GM23338 (cell line): ENCODE measurements around the gene HGD. TPM values are rescaled to one million over a fixed set of nuclear protein-coding genes. Genes with fewer than 3 reads are reported as not detected.

Experiments used
- ATAC-seq: fragments of 200-7000 bp; cut with Tn5 transposase; 3 replicates; pipeline ENCODE4 v1.9.1; 2020
- DNase-seq: peaks from one replicate; pipeline ENCODE4 v3.0.0-alpha.2; 2015; ENCODE audit warnings: low spot score
- H2AFZ ChIP-seq: fragments of 200-600 bp; sonication (generic); 2 replicates; pipeline ENCODE4 v1.8.0; 2016; ENCODE audit warnings: antibody characterized with exemption, mild to moderate bottlenecking, moderate library complexity
- H3F3A ChIP-seq: fragments of 200-600 bp; sonication (generic); replicated peaks from 2 replicates; pipeline ENCODE4 v1.8.0; 2017; ENCODE audit warnings: antibody characterized with exemption, mixed run types, low read depth
- H3K27ac ChIP-seq: fragments of 200-600 bp; sonication (generic); 2 replicates; pipeline ENCODE4 v1.6.1; 2016; ENCODE audit warnings: low read depth
- H3K27me3 ChIP-seq: fragments of 200-600 bp; sonication (generic); 2 replicates; pipeline ENCODE4 v1.8.0; 2016; ENCODE audit warnings: mild to moderate bottlenecking, mixed run types, moderate library complexity; ENCODE audit not compliant: insufficient read depth
- H3K36me3 ChIP-seq: fragments of 200-600 bp; sonication (generic); 2 replicates; pipeline ENCODE4 v1.8.0; 2016; ENCODE audit warnings: mild to moderate bottlenecking; ENCODE audit not compliant: insufficient read depth
- H3K4me1 ChIP-seq: fragments of 200-600 bp; sonication (generic); 2 replicates; pipeline ENCODE4 v1.8.0; 2016; ENCODE audit warnings: mild to moderate bottlenecking, moderate library complexity; ENCODE audit not compliant: insufficient read depth
- H3K4me2 ChIP-seq: fragments of 200-600 bp; sonication (generic); 2 replicates; pipeline ENCODE4 v1.7.1; 2017; ENCODE audit warnings: mixed run types
- H3K4me3 ChIP-seq: fragments of 200-600 bp; sonication (generic); 2 replicates; pipeline ENCODE4 v1.6.1; 2016; ENCODE audit warnings: mixed run types
- H3K79me2 ChIP-seq: fragments of 200-600 bp; sonication (generic); replicated peaks from 2 replicates; pipeline ENCODE4 v1.8.0; 2017; ENCODE audit warnings: mild to moderate bottlenecking; ENCODE audit not compliant: insufficient read depth
- H3K9me2 ChIP-seq: fragments of 200-600 bp; sonication (generic); 2 replicates; pipeline ENCODE4 v1.8.0; 2017; ENCODE audit not compliant: insufficient read depth
- H4K20me1 ChIP-seq: fragments of 200-600 bp; sonication (generic); replicated peaks from 2 replicates; pipeline ENCODE4 v1.8.0; 2017; ENCODE audit warnings: mild to moderate bottlenecking; ENCODE audit not compliant: insufficient read depth
- H3K27ac Mint-ChIP-seq: 2 replicates; pipeline ENCODE4 v1.8.0; 2020; ENCODE audit warnings: inconsistent platforms, mild to moderate bottlenecking, moderate library complexity, mixed read lengths
- H3K27me3 Mint-ChIP-seq: 3 replicates; pipeline ENCODE4 v1.8.0; 2022; ENCODE audit warnings: low read depth, mild to moderate bottlenecking, moderate library complexity, mixed read lengths, inconsistent platforms; ENCODE audit not compliant: insufficient read depth, poor library complexity
- H3K36me3 Mint-ChIP-seq: 3 replicates; pipeline ENCODE4 v1.8.0; 2021; ENCODE audit warnings: low read depth, mild to moderate bottlenecking, inconsistent platforms, moderate library complexity, mixed read lengths
- H3K4me1 Mint-ChIP-seq: 3 replicates; pipeline ENCODE4 v1.8.0; 2020; ENCODE audit warnings: mild to moderate bottlenecking, inconsistent platforms, mixed read lengths
- H3K4me3 Mint-ChIP-seq: 3 replicates; pipeline ENCODE4 v1.8.0; 2021; ENCODE audit warnings: moderate library complexity, mild to moderate bottlenecking, inconsistent platforms, mixed read lengths
- H3K9me3 Mint-ChIP-seq: 3 replicates; pipeline ENCODE4 v1.8.0; 2020; ENCODE audit warnings: moderate library complexity, mild to moderate bottlenecking, inconsistent platforms, mixed read lengths
- CREB1 ChIP-seq: fragments of 250-450 bp; sonication (Bioruptor Pico); IDR thresholded peaks from 2 replicates; pipeline ENCODE4 v1.5.0; 2020; ENCODE audit warnings: low read depth, mild to moderate bottlenecking, moderate library complexity
- ETS1 ChIP-seq: IDR thresholded peaks from 2 replicates; pipeline ENCODE4 v1.6.1; 2016; ENCODE audit warnings: antibody characterized with exemption
- EZH2 ChIP-seq: fragments of 200-600 bp; sonication (generic); IDR thresholded peaks from one replicate; pipeline ENCODE4 v1.8.0; 2017; ENCODE audit warnings: antibody characterized with exemption, mild to moderate bottlenecking, low read depth; ENCODE audit not compliant: unreplicated experiment
- EZH2phosphoT487 ChIP-seq: fragments of 200-600 bp; sonication (generic); IDR thresholded peaks from one replicate; pipeline ENCODE4 v1.8.1; 2018; ENCODE audit warnings: antibody characterized with exemption; ENCODE audit not compliant: unreplicated experiment
- JUNB ChIP-seq: IDR thresholded peaks from one replicate; pipeline ENCODE4 v1.6.1; 2016; ENCODE audit warnings: antibody characterized with exemption; ENCODE audit not compliant: unreplicated experiment
- NANOG ChIP-seq: IDR thresholded peaks from 2 replicates; pipeline ENCODE4 v1.6.1; 2016; ENCODE audit warnings: antibody characterized with exemption, borderline replicate concordance
- ZNF331 ChIP-seq: fragments of 250-450 bp; sonication (Bioruptor Pico); IDR thresholded peaks from 2 replicates; pipeline ENCODE4 v1.5.0; 2020; ENCODE audit warnings: low read depth, mild to moderate bottlenecking, moderate library complexity
- ZNF462 ChIP-seq: fragments of 250-450 bp; sonication (Bioruptor Pico); IDR thresholded peaks from 2 replicates; pipeline ENCODE4 v1.5.0; 2020; ENCODE audit warnings: mild to moderate bottlenecking, moderate library complexity
- polyA plus RNA-seq: library from polyadenylated mRNA; unstranded; fragments of >200 nt; fragmentation: Nextera tagmentation; extraction: Ambion mirVana; gene quantifications from 2 replicates; pipeline ENCODE4 v1.2.1, GENCODE V29; 2016
- total RNA-seq: library from RNA; depleted of rRNA; stranded (reverse); fragments of >200 nt; shearing (Covaris generic); gene quantifications from 2 replicates; pipeline ENCODE4 v1.2.3, GENCODE V29; 2014

HGD gene
- total and polyA plus RNA-seq, 2 experiments from 2014 or later: not detected

GRCh38 chr3:120625159-120625586, 56.9 kb downstream of the HGD start (continued):
- no peak for TF ChIP-seq ZNF462 (CRISPR knock-in tag)
- no peak for TF ChIP-seq NANOG

GRCh38 chr3:120623727-120624093, 58.3 kb downstream of the HGD start:
- H3K27ac Mint-ChIP-seq: no peak overlapping the region
- H3K27me3 Mint-ChIP-seq: peaks cover 7% of the 10 kb centered on the region
- DNase-seq (no peak), ATAC-seq (no peak)
- TF ChIP-seq EZH2: no peak
- TF ChIP-seq CREB1 (CRISPR knock-in tag): no peak
- TF ChIP-seq NANOG: no peak
- no peak for TF ChIP-seq ZNF331
- TF ChIP-seq ETS1: no peak
- no peak for TF ChIP-seq JUNB
- TF ChIP-seq EZH2phosphoT487: no peak
- 0 out of 3 replicates have a peak, but pooled peaks cover under 1% of the 10 kb centered on the region for H3K4me1 Mint-ChIP-seq
- H3K36me3 Mint-ChIP-seq: peaks cover 44% of the 10 kb centered on the region
- Histone ChIP-seq H3K27ac (no peak overlapping the region), H3K27me3 (no peaks in the 10 kb centered on the region), H3K9me2 (peaks cover 4% of the 10 kb centered on the region; the same call in 1 of the 2 replicates), H3K79me2 (no peaks in the 10 kb centered on the region), H2AFZ (no peak overlapping the region), H3K4me3 (no peak overlapping the region), H3K4me1 (no peaks in the 10 kb centered on the region), H3K36me3 (peaks cover 12% of the 10 kb centered on the region), H3K4me2 (no peak overlapping the region), H3F3A (no peaks in the 10 kb centered on the region), H4K20me1 (no peaks in the 10 kb centered on the region)
- no peak overlapping the region for H3K4me3 Mint-ChIP-seq
- peaks cover 54% of the 10 kb centered on the region for H3K9me3 Mint-ChIP-seq
